H9 (cell line): Measurements from ENCODE around the gene SRSF4. TPM values are rescaled to one million over a fixed set of nuclear protein-coding genes. Genes with fewer than 3 reads are reported as not detected.

Experiments used
- DNase-seq: peaks from one replicate; pipeline ENCODE4 v3.0.0-alpha.2; 2017
- H2AFZ ChIP-seq: one replicate; pipeline ENCODE4 v1.6.1; 2013; ENCODE audit warnings: mild to moderate bottlenecking, low read length, control low read depth, moderate library complexity
- H2AK5ac ChIP-seq: 2 replicates; pipeline ENCODE4 v1.6.1; 2013; ENCODE audit warnings: low read length, control low read depth, mixed read lengths; ENCODE audit not compliant: insufficient read length
- H2BK120ac ChIP-seq: one replicate; pipeline ENCODE4 v1.6.1; 2013; ENCODE audit warnings: low read depth, mild to moderate bottlenecking, low read length, control low read depth, inconsistent platforms; ENCODE audit not compliant: poor library complexity, severe bottlenecking
- H2BK12ac ChIP-seq: 2 replicates; pipeline ENCODE4 v1.6.1; 2013; ENCODE audit warnings: low read length, control low read depth, mixed read lengths, low read depth; ENCODE audit not compliant: insufficient read length
- H2BK15ac ChIP-seq: 2 replicates; pipeline ENCODE4 v1.6.1; 2013; ENCODE audit warnings: low read depth, low read length, control low read depth
- H2BK20ac ChIP-seq: one replicate; pipeline ENCODE4 v1.6.1; 2013; ENCODE audit warnings: low read depth, mild to moderate bottlenecking, low read length, control low read depth, inconsistent platforms; ENCODE audit not compliant: poor library complexity, severe bottlenecking
- H2BK5ac ChIP-seq: 2 replicates; pipeline ENCODE4 v1.6.1; 2013; ENCODE audit warnings: low read length, control low read depth, mixed read lengths; ENCODE audit not compliant: insufficient read length
- H3K14ac ChIP-seq: 2 replicates; pipeline ENCODE4 v1.6.1; 2013; ENCODE audit warnings: low read length, control low read depth; ENCODE audit not compliant: insufficient read depth
- H3K18ac ChIP-seq: 2 replicates; pipeline ENCODE4 v1.6.1; 2013; ENCODE audit warnings: low read depth, mild to moderate bottlenecking, mixed read lengths, low read length, control low read depth; ENCODE audit not compliant: insufficient read length
- H3K23ac ChIP-seq: 2 replicates; pipeline ENCODE4 v1.6.1; 2013; ENCODE audit warnings: low read length, control low read depth, mixed read lengths, low read depth; ENCODE audit not compliant: insufficient read length
- H3K23me2 ChIP-seq: 2 replicates; pipeline ENCODE4 v1.6.1; 2013; ENCODE audit warnings: low read depth, mild to moderate bottlenecking, mixed read lengths, low read length, control low read depth; ENCODE audit not compliant: insufficient read length, poor library complexity, severe bottlenecking
- H3K27ac ChIP-seq: 2 replicates; pipeline ENCODE4 v1.5.1; 2013; ENCODE audit warnings: low read length, control low read depth, mixed read lengths, low read depth; ENCODE audit not compliant: insufficient read length
- H3K27me3 ChIP-seq: 2 replicates; pipeline ENCODE4 v1.6.1; 2013; ENCODE audit warnings: low read length, control low read depth, inconsistent platforms; ENCODE audit not compliant: insufficient read depth
- H3K4ac ChIP-seq: 2 replicates; pipeline ENCODE4 v1.6.1; 2013; ENCODE audit warnings: low read depth, mild to moderate bottlenecking, control low read depth, inconsistent platforms, low read length, moderate library complexity
- H3K4me1 ChIP-seq: 2 replicates; pipeline ENCODE4 v1.6.1; 2013; ENCODE audit warnings: low read length, control low read depth, inconsistent platforms; ENCODE audit not compliant: insufficient read depth
- H3K4me2 ChIP-seq: 2 replicates; pipeline ENCODE4 v1.6.1; 2013; ENCODE audit warnings: low read length, control low read depth, mixed read lengths; ENCODE audit not compliant: insufficient read length, insufficient read depth
- H3K56ac ChIP-seq: 2 replicates; pipeline ENCODE4 v1.6.1; 2013; ENCODE audit warnings: low read depth, mild to moderate bottlenecking, mixed read lengths, low read length, control low read depth; ENCODE audit not compliant: insufficient read length
- H3K79me1 ChIP-seq: 2 replicates; pipeline ENCODE4 v1.6.1; 2013; ENCODE audit warnings: low read depth, mild to moderate bottlenecking, moderate library complexity, low read length, control low read depth, inconsistent platforms; ENCODE audit not compliant: insufficient read depth, poor library complexity, severe bottlenecking
- H3K79me2 ChIP-seq: 2 replicates; pipeline ENCODE4 v1.6.1; 2013; ENCODE audit warnings: low read length, control low read depth, inconsistent platforms; ENCODE audit not compliant: insufficient read depth
- H3K9ac ChIP-seq: 2 replicates; pipeline ENCODE4 v1.6.1; 2013; ENCODE audit warnings: low read length, control low read depth, mixed read lengths; ENCODE audit not compliant: insufficient read length; ENCODE audit errors: extremely low read depth
- H3K9me3 ChIP-seq: one replicate; pipeline ENCODE4 v1.6.1; 2013; ENCODE audit warnings: low read depth, low read length, inconsistent platforms; ENCODE audit not compliant: control insufficient read depth
- H3T11ph ChIP-seq: one replicate; pipeline ENCODE4 v1.6.1; 2013; ENCODE audit warnings: mild to moderate bottlenecking, low read length, control low read depth, inconsistent platforms
- H4K20me1 ChIP-seq: one replicate; pipeline ENCODE4 v1.6.1; 2013; ENCODE audit not compliant: control insufficient read depth, insufficient read length, insufficient read depth
- H4K5ac ChIP-seq: 2 replicates; pipeline ENCODE4 v1.6.1; 2013; ENCODE audit warnings: low read depth, mild to moderate bottlenecking, mixed read lengths, low read length, control low read depth; ENCODE audit not compliant: insufficient read length
- H4K8ac ChIP-seq: replicated peaks from 2 replicates; pipeline ENCODE4 v1.6.1; 2013; ENCODE audit warnings: low read length, control low read depth, mixed read lengths, low read depth; ENCODE audit not compliant: insufficient read length
- H4K91ac ChIP-seq: 2 replicates; pipeline ENCODE4 v1.6.1; 2013; ENCODE audit warnings: low read depth, mild to moderate bottlenecking, moderate library complexity, mixed read lengths, low read length, control low read depth; ENCODE audit not compliant: insufficient read length
- H3K27ac Mint-ChIP-seq, 3 experiments: 2 replicates in 2 of 3; 3 replicates in 1 of 3; pipeline ENCODE4 v1.8.0; 2020 to 2021; ENCODE audit warnings: mixed read lengths in 3 of 3, mild to moderate bottlenecking in 1 of 3, moderate library complexity in 1 of 3
- H3K27me3 Mint-ChIP-seq: 2 replicates; pipeline ENCODE4 v1.8.0; 2021; ENCODE audit warnings: low read depth, mild to moderate bottlenecking, moderate library complexity, mixed read lengths
- H3K36me3 Mint-ChIP-seq, 3 experiments: 2 replicates in 2 of 3; 3 replicates in 1 of 3; pipeline ENCODE4 v1.8.0; 2020 to 2021; ENCODE audit warnings: low read depth in 3 of 3, mixed read lengths in 3 of 3; ENCODE audit not compliant: insufficient read depth in 1 of 3
- H3K4me1 Mint-ChIP-seq, 2 experiments: 2 replicates each; pipeline ENCODE4 v1.8.0; 2020; ENCODE audit warnings: mixed read lengths in 2 of 2
- H3K4me3 Mint-ChIP-seq, 2 experiments: 2 replicates in 1 of 2; 3 replicates in 1 of 2; pipeline ENCODE4 v1.8.0; 2020 to 2021; ENCODE audit warnings: mild to moderate bottlenecking in 2 of 2, mixed read lengths in 2 of 2, moderate library complexity in 1 of 2
- H3K9me3 Mint-ChIP-seq, 2 experiments: 2 replicates in 1 of 2; 3 replicates in 1 of 2; pipeline ENCODE4 v1.8.0; 2020; ENCODE audit warnings: mild to moderate bottlenecking in 2 of 2, mixed read lengths in 2 of 2, moderate library complexity in 1 of 2
- WGBS: extraction: QIAGEN DNeasy Blood & Tissue Kit; methylation state at CpG from one replicate; pipeline ENCODE4 v1.1.7; 2013; ENCODE audit warnings: missing lambda C conversion rate, low lambda C conversion rate, mixed read lengths; ENCODE audit not compliant: insufficient read length; ENCODE audit errors: extremely low coverage; 5-methylcytosine and 5-hydroxymethylcytosine counted together
- total RNA-seq: library from RNA; stranded (reverse); gene quantifications from 2 replicates; pipeline ENCODE4 v1.2.1, GENCODE V29; 2021
- TF ChIP-seq, protein P1 (sequence below): fragments of 200-600 bp; sonication (generic); conservative IDR thresholded peaks from 3 replicates; pipeline ENCODE4 v1.8.0; 2021; ENCODE audit warnings: antibody characterized with exemption, mild to moderate bottlenecking

SRSF4 gene
- total RNA-seq, 1 experiment from 2014 or later, result 90.6 TPM

GRCh38 chr1:29122682-29123052, 59.0 kb downstream of the SRSF4 start:
- Histone ChIP-seq H3K23ac (no peak overlapping the region), H3K79me2 (no peaks in the 10 kb centered on the region), H3K23me2 (peaks cover 18% of the 10 kb centered on the region), H3K27me3 (no peaks in the 10 kb centered on the region; the same call in 1 of the 2 replicates), H3K9ac (peak overlapping the region; percentile 21), H3K79me1 (no peaks in the 10 kb centered on the region), H3K18ac (peak overlapping the region; percentile 10), H3K4me1 (peaks cover 2% of the 10 kb centered on the region; the same call in 1 of the 2 replicates), H3T11ph (no peak overlapping the region), H4K20me1 (peaks cover 2% of the 10 kb centered on the region), H3K4me2 (peak overlapping the region; percentile 51), H2AK5ac (no peak overlapping the region), H3K9me3 (no peaks in the 10 kb centered on the region), H2BK12ac (no peak overlapping the region), H2BK15ac (no peak overlapping the region), H2BK120ac (no peak overlapping the region), H3K14ac (peak overlapping the region; percentile 49; the same call in 1 of the 2 replicates), H4K91ac (no peak overlapping the region), H2BK20ac (no peak overlapping the region), H4K5ac (no peak overlapping the region), H3K56ac (no peak overlapping the region), H3K27ac (no peak overlapping the region), H2AFZ (no peak overlapping the region), H4K8ac (no peak overlapping the region), H3K4ac (no peak overlapping the region), H2BK5ac (no peak overlapping the region)
- no peak for DNase-seq
- Mint-ChIP-seq H3K4me3 (peak overlapping the region; percentile 75 to 82), H3K27ac (no peak overlapping the region), H3K4me1 (peaks cover 9 to 10% of the 10 kb centered on the region in 2 experiments), H3K27me3 (peaks cover 29% of the 10 kb centered on the region), H3K9me3 (no peaks in the 10 kb centered on the region), H3K36me3 (peaks cover 7 to 19% (median 7%) of the 10 kb centered on the region in 3 experiments)
- TF ChIP-seq, protein P1, sequence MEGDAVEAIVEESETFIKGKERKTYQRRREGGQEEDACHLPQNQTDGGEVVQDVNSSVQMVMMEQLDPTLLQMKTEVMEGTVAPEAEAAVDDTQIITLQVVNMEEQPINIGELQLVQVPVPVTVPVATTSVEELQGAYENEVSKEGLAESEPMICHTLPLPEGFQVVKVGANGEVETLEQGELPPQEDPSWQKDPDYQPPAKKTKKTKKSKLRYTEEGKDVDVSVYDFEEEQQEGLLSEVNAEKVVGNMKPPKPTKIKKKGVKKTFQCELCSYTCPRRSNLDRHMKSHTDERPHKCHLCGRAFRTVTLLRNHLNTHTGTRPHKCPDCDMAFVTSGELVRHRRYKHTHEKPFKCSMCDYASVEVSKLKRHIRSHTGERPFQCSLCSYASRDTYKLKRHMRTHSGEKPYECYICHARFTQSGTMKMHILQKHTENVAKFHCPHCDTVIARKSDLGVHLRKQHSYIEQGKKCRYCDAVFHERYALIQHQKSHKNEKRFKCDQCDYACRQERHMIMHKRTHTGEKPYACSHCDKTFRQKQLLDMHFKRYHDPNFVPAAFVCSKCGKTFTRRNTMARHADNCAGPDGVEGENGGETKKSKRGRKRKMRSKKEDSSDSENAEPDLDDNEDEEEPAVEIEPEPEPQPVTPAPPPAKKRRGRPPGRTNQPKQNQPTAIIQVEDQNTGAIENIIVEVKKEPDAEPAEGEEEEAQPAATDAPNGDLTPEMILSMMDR, result no peak
- no CpG with 5 or more reads among the region's 34 CpGs for WGBS
